Upper lobe of left lung (tissue), 6 donors: ENCODE measurements around the gene MGLL. TPM values are rescaled to one million over a fixed set of nuclear protein-coding genes. Genes with fewer than 3 reads are reported as not detected.
A peak's percentile ranks its signal among the peaks of the same experiment; 100 is the strongest.

Experiments used
- ATAC-seq, 2 donors: fragments of 200-7000 bp; cut with Tn5 transposase; one replicate each; pipeline ENCODE4 v1.9.1; 2022; ENCODE audit warnings: mild to moderate bottlenecking in 2 of 2, moderate library complexity in 2 of 2; ENCODE audit not compliant: low FRiP score in 2 of 2
- DNase-seq, 2 donors: peaks; one replicate each; pipeline ENCODE4 v3.0.0-alpha.2; 2019 to 2020
- H3K27ac ChIP-seq, 4 donors: fragments of 200-600 bp; sonication (generic); one replicate each; pipeline ENCODE4 v1.5.1; 2016 to 2019
- H3K27me3 ChIP-seq, 4 donors: fragments of 200-600 bp; sonication (generic); one replicate each; pipeline ENCODE4 v1.5.1; 2017 to 2019
- H3K36me3 ChIP-seq, 4 donors: fragments of 200-600 bp; sonication (generic); one replicate each; pipeline ENCODE4 v1.5.1; 2016 to 2019
- H3K4me1 ChIP-seq, 4 donors: fragments of 200-600 bp; sonication (generic); one replicate each; pipeline ENCODE4 v1.5.1; 2018 to 2019
- H3K4me3 ChIP-seq, 4 donors: fragments of 200-600 bp; sonication (generic); one replicate each; pipeline ENCODE4 v1.5.1; 2017 to 2019; ENCODE audit warnings: mild to moderate bottlenecking in 2 of 4, moderate library complexity in 1 of 4
- H3K9me3 ChIP-seq, 4 donors: fragments of 200-600 bp; sonication (generic); one replicate each; pipeline ENCODE4 v1.5.1; 2018 to 2019
- CTCF ChIP-seq, 6 experiments: fragments of 450-650 bp in 4 of 6; fragments of 200-600 bp in 2 of 6; sonication (generic) in 2 of 6; IDR thresholded peaks; one replicate each; pipeline ENCODE4 v1.5.1; 2016 to 2019; ENCODE audit warnings: antibody characterized with exemption in 6 of 6
- EP300 ChIP-seq, 4 donors: sonication (generic); formaldehyde crosslinking; IDR thresholded peaks; one replicate each; pipeline ENCODE4 v1.5.1; 2017; ENCODE audit warnings: antibody characterized with exemption in 4 of 4, control low read depth in 2 of 4
- POLR2A ChIP-seq, 4 donors: fragments of 450-650 bp; IDR thresholded peaks; one replicate each; pipeline ENCODE4 v1.5.1; 2016 to 2017; ENCODE audit warnings: antibody characterized with exemption in 4 of 4, mild to moderate bottlenecking in 2 of 4
- POLR2AphosphoS5 ChIP-seq, 2 donors: sonication (generic); formaldehyde crosslinking; IDR thresholded peaks; one replicate each; pipeline ENCODE4 v1.5.1; 2017; ENCODE audit warnings: antibody characterized with exemption in 2 of 2
- WGBS, 2 donors: methylation state at CpG; one replicate each; pipeline ENCODE4 v1.1.5; 2017 to 2018; 5-methylcytosine and 5-hydroxymethylcytosine counted together
- total RNA-seq, 6 donors: library from RNA; depleted of rRNA in 4 of 6; stranded (reverse); fragments of >200 nt in 4 of 6; gene quantifications; one replicate each; pipeline versions ENCODE4 v1.1.0 to v1.2.1, GENCODE V29; 2016 to 2021
- donor health status: DM: no; HTN: no; CAD: no; lungs with moderate emphysema.
- donor health status: DM: no; HTN: yes; CAD: no; lungs with severe emphysema.

Gene MGLL
- total RNA-seq, 6 donors from 2014 or later, result 128 to 253 (median 190) TPM

- H3K36me3 ChIP-seq, result no peaks in the 10 kb centered on the region
- TF ChIP-seq POLR2AphosphoS5 (IDR thresholded peaks at IDR 0.05) (peak; percentile 62 to 73), CTCF (IDR thresholded peaks at IDR 0.05) (no peak)
- H3K4me1 ChIP-seq, result peaks cover 27 to 52% (median 44%) of the 10 kb centered on the region in 4 donors
- H3K27me3 ChIP-seq, result no peaks in the 10 kb centered on the region
- DNase-seq (no peak), ATAC-seq (peak in 1 of 2 donors; percentile 12)
- peak overlapping the region in 3 of 4 donors; percentile 21 to 64 (median 60) for H3K27ac ChIP-seq
- WGBS, 2 donors, result 78 to 83% methylated on average over 7 to 12 of the region's 12 CpGs
- H3K9me3 ChIP-seq, result no peaks in the 10 kb centered on the region
- H3K4me3 ChIP-seq, result no peak overlapping the region
These were observed 49.2 kb downstream of the MGLL start for GRCh38 chr3:127772827-127773751.

GRCh38 chr3:127772273-127772672 lies 50.0 kb downstream of the MGLL start:
- Histone ChIP-seq H3K4me3 (no peak overlapping the region), H3K27me3 (no peaks in the 10 kb centered on the region), H3K36me3 (no peaks in the 10 kb centered on the region), H3K4me1 (peaks cover 27 to 52% (median 44%) of the 10 kb centered on the region in 4 donors), H3K27ac (peak overlapping the region in 3 of 4 donors; percentile 21 to 64 (median 60)), H3K9me3 (no peaks in the 10 kb centered on the region)
- no peak for TF ChIP-seq CTCF (IDR thresholded peaks at IDR 0.05)
- TF ChIP-seq EP300 (IDR thresholded peaks at IDR 0.05), result no peak
- TF ChIP-seq POLR2AphosphoS5 (IDR thresholded peaks at IDR 0.05), result no peak
- no peak for TF ChIP-seq POLR2A (IDR thresholded peaks at IDR 0.05)
- WGBS, 2 donors, result 80 to 85% methylated on average over 3 to 5 of the region's 5 CpGs
- no peak for DNase-seq
- ATAC-seq, result no peak

GRCh38 chr3:127771746-127772145 lies 50.6 kb downstream of the MGLL start:
- 70 to 75% methylated on average over 7 of the region's 7 CpGs for WGBS, 2 donors
- TF ChIP-seq POLR2A (IDR thresholded peaks at IDR 0.05), result no peak
- no peak for TF ChIP-seq EP300 (IDR thresholded peaks at IDR 0.05)
- no peak for TF ChIP-seq CTCF (IDR thresholded peaks at IDR 0.05)
- no peak for TF ChIP-seq POLR2AphosphoS5 (IDR thresholded peaks at IDR 0.05)
- H3K27ac ChIP-seq, result peak overlapping the region in 3 of 4 donors; percentile 21 to 67 (median 60)

GRCh38 chr3:127770671-127771355 lies 51.5 kb downstream of the MGLL start:
- no peaks in the 10 kb centered on the region for H3K9me3 ChIP-seq
- DNase-seq (no peak), ATAC-seq (peak in 1 of 2 donors; percentile 19)
- H3K4me3 ChIP-seq, result no peak overlapping the region
- peaks cover 16 to 43% (median 36%) of the 10 kb centered on the region in 4 donors for H3K4me1 ChIP-seq
- H3K36me3 ChIP-seq, result no peaks in the 10 kb centered on the region
- H3K27ac ChIP-seq, result peak overlapping the region in 3 of 4 donors; percentile 21 to 76 (median 67)
- WGBS, 2 donors, result 75 to 90% methylated on average over 5 to 6 of the region's 6 CpGs
- TF ChIP-seq POLR2A (IDR thresholded peaks at IDR 0.05) (no peak), POLR2AphosphoS5 (IDR thresholded peaks at IDR 0.05) (no peak), EP300 (IDR thresholded peaks at IDR 0.05) (no peak), CTCF (IDR thresholded peaks at IDR 0.05) (no peak)
- no peaks in the 10 kb centered on the region for H3K27me3 ChIP-seq

More at GRCh38 chr3:127771746-127772145, 50.6 kb downstream of the MGLL start:
- Histone ChIP-seq H3K36me3 (no peaks in the 10 kb centered on the region), H3K4me1 (peaks cover 26 to 52% (median 44%) of the 10 kb centered on the region in 4 donors), H3K9me3 (no peaks in the 10 kb centered on the region), H3K27me3 (no peaks in the 10 kb centered on the region), H3K4me3 (no peak overlapping the region)
- DNase-seq, result no peak
- ATAC-seq, result no peak
